ENCODE measurements around the gene KCNG2.

DNA sequence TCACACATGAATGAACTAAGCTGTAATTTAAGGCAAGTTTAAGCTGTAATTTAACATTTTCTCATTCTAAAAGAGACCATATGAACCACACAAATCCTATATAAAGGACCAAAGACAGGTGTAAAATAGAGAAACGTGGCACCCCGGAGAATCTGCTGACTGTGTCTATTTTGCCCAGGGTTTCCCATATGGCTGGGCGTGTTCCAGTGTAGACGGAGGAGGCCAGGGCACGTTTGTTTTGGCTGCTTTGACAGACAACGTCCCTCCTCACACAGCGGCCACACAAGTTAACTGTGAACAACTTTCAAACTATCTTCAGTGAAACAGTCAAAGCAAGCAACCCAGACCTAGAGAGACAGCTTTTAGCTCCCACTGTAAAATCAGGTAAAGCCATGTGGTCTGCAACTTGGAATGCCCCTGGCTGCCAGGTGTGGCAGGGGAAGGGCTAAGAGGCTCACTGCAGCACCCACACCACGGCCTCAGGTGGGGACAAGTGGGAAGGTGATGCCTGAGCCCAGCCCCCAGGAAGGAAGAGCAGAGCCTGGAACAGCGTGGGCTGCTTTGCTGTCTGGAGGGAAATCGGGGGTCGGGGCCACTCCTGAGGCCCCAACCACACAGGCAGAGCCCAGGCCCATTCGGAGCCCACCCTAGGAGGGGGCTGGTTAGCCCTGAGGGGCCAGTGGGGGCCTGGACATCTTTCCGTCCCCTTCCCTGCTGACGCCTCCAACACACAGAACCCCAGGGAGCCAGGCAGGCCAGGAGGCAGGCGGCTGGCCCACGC is 113.0 kb downstream of the KCNG2 start:
- no peak for TF ChIP-seq POLR2A (IDR thresholded peaks at IDR 0.05)
- TF ChIP-seq, protein P1, sequence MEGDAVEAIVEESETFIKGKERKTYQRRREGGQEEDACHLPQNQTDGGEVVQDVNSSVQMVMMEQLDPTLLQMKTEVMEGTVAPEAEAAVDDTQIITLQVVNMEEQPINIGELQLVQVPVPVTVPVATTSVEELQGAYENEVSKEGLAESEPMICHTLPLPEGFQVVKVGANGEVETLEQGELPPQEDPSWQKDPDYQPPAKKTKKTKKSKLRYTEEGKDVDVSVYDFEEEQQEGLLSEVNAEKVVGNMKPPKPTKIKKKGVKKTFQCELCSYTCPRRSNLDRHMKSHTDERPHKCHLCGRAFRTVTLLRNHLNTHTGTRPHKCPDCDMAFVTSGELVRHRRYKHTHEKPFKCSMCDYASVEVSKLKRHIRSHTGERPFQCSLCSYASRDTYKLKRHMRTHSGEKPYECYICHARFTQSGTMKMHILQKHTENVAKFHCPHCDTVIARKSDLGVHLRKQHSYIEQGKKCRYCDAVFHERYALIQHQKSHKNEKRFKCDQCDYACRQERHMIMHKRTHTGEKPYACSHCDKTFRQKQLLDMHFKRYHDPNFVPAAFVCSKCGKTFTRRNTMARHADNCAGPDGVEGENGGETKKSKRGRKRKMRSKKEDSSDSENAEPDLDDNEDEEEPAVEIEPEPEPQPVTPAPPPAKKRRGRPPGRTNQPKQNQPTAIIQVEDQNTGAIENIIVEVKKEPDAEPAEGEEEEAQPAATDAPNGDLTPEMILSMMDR (IDR thresholded peaks at IDR 0.05) = no peak
